HG02678 (cell line): ENCODE data around the gene ZSWIM1.

Experiments
- ATAC-seq: cut with Tn5 transposase; IDR thresholded peaks from one replicate; pipeline ENCODE4 v1.9.1; 2021; ENCODE audit warnings: mild to moderate bottlenecking, moderate library complexity; ENCODE audit not compliant: unreplicated experiment

Gene ZSWIM1

GRCh38 chr20:45907219-45907948, 26.4 kb downstream of the ZSWIM1 start:
- no peak for ATAC-seq

- ATAC-seq: no peak
These were observed 27.1 kb downstream of the ZSWIM1 start for GRCh38 chr20:45908084-45908483.

GRCh38 chr20:45909336-45909808, 28.3 kb downstream of the ZSWIM1 start:
- no peak for ATAC-seq

GRCh38 chr20:45909817-45910669, 29.0 kb downstream of the ZSWIM1 start:
- ATAC-seq: no peak

DNA sequence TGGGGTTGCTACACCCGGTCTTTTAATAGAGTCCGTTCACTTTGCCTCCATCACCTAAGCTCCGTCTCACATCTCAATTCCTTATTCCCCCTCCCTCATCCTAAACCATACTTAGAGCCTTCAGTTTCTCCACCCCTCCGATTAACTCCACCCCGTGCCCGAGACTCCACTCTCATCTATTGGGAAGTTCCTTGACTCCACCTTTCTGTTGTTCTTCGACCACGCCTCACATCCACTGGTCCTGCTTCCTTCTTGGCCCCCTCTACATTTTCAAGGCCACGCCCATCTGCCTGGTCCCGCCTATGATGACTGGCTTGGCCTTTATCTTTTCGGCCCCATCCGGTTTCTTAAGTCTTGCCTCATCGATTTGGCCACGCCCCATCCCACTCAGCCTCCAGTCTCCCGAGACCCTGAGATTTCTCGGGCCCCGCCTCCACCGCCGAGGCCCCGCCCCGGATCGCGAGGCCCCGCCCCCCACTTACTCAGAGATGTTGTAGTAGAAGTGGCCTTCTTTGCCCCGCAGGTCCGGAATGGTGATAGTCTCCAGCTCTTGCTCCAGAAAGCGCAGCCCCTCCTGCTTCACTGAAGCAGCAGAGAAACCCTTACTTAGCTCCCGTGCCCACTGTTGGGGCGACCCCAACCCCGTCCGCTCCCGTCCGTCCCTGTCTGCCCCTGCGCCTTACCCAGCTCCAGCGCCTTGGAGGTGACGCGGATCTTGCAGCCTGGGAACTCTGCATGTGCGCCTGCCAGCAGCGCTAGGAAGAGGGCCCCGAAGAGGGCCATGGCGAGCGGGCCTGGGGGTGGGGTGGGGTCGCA, 29.9 kb downstream of the ZSWIM1 start:
- peak; percentile 89 for ATAC-seq

- ATAC-seq: no peak
These were observed 30.7 kb downstream of the ZSWIM1 start, which contains the start of gene PLTP for GRCh38 chr20:45911486-45912343. TSS of gene PLTP (minus strand) at chr20:45912155. CDS start at chr20:45911452, 703 bp downstream.

- no peak for ATAC-seq
These were observed 31.3 kb downstream of the ZSWIM1 start for GRCh38 chr20:45912344-45912682.

DNA sequence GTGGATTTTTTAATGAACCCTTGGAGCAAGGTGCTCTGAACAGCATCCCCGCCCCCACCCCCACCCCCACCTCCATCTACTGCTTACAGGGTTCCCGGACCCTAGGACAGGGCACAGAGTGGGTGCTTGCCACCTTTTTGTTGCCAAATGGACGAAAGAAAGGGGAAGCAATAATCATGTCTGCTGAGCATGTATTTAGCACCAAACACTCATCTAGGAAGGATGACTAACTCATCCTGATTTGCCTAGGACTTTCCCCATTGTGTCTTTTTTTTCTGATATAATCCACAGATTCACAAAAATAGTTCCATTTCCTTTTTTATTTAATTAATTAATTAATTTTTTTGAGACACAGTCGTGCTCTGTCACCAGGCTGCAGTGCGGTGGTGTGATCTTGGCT, 32.1 kb downstream of the ZSWIM1 start:
- no peak for ATAC-seq

GRCh38 chr20:45917790-45918141, 36.7 kb downstream of the ZSWIM1 start:
- ATAC-seq: no peak

GRCh38 chr20:45918182-45918737, 37.2 kb downstream of the ZSWIM1 start:
- ATAC-seq: no peak

GRCh38 chr20:45918779-45919537, 37.9 kb downstream of the ZSWIM1 start:
- no peak for ATAC-seq

- no peak for ATAC-seq
These were observed 38.7 kb downstream of the ZSWIM1 start for GRCh38 chr20:45919542-45920399.

GRCh38 chr20:45920462-45921336, 39.7 kb downstream of the ZSWIM1 start:
- ATAC-seq: no peak

GRCh38 chr20:45921337-45922189, 40.5 kb downstream of the ZSWIM1 start:
- ATAC-seq: no peak

GRCh38 chr20:45924391-45925261, 43.6 kb downstream of the ZSWIM1 start:
- ATAC-seq: no peak
